KOPT-K1 (cell line): ENCODE data around the gene RNPS1.
A peak's percentile ranks its signal among the peaks of the same experiment; 100 is the strongest.

Experiments used
- H3K27ac ChIP-seq: fragments of 200-600 bp; sonication (generic); 2 replicates; pipeline ENCODE4 v1.5.1; 2016; ENCODE audit warnings: antibody characterized with exemption, mild to moderate bottlenecking, low read depth, low read length; ENCODE audit not compliant: poor library complexity, severe bottlenecking
- H3K36me3 ChIP-seq: fragments of 200-600 bp; sonication (generic); 2 replicates; pipeline ENCODE4 v1.5.1; 2017; ENCODE audit warnings: antibody characterized with exemption, mild to moderate bottlenecking, low read length, moderate library complexity; ENCODE audit not compliant: insufficient read depth
- H3K9me3 ChIP-seq: fragments of 200-600 bp; sonication (generic); 2 replicates; pipeline ENCODE4 v1.5.1; 2017; ENCODE audit warnings: antibody characterized with exemption, low read length, mild to moderate bottlenecking; ENCODE audit not compliant: insufficient read depth, poor library complexity, severe bottlenecking

The RNPS1 gene, protein sequence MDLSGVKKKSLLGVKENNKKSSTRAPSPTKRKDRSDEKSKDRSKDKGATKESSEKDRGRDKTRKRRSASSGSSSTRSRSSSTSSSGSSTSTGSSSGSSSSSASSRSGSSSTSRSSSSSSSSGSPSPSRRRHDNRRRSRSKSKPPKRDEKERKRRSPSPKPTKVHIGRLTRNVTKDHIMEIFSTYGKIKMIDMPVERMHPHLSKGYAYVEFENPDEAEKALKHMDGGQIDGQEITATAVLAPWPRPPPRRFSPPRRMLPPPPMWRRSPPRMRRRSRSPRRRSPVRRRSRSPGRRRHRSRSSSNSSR

DNA sequence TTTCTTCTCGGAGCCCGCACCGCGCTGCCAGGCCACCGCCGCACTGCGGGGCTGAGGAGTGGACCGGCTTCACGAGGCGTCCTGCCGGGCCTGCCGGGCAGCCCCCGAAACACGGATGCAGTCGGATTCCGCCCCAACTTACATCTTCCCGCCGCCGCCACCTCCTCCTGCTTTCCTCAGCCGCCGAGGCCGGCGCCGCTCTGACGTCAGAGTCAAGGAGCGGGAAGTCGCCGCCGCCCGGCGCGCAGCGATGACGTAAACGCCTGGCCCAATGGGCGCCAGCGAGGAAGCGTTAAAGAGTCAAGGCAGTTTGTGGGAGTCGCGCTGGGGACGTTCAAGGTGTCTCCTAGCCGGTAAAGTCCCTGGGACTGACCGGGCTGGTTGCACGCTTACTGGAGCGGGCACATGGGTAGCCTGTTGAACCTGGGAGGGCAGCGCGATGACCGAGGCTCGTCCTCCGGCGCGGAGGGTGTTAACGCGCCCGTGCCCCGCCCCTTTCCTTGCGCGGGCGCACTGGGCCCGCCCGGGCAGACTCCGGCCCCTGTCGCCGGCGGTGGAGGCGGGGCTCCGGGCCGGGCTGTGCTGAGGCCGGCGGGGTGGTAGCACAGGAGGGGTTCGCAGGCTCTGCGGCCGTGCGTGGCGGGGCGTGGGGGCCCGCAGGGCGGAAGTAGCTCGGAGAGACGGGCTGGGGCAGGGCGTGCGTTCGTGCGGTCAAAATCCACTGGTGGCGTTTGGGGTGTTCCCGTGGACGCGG lies at the start of gene RNPS1:
TSS of gene RNPS1 (minus strand) at position 214 of the 754 bp plus-strand sequence. CDS start 3,483 bp downstream, outside the sequence.
- Histone ChIP-seq H3K36me3 (peaks cover 30% of the 10 kb centered on the region), H3K9me3 (no peaks in the 10 kb centered on the region), H3K27ac (peak within 1 kb of the TSS; percentile 89)

DNA sequence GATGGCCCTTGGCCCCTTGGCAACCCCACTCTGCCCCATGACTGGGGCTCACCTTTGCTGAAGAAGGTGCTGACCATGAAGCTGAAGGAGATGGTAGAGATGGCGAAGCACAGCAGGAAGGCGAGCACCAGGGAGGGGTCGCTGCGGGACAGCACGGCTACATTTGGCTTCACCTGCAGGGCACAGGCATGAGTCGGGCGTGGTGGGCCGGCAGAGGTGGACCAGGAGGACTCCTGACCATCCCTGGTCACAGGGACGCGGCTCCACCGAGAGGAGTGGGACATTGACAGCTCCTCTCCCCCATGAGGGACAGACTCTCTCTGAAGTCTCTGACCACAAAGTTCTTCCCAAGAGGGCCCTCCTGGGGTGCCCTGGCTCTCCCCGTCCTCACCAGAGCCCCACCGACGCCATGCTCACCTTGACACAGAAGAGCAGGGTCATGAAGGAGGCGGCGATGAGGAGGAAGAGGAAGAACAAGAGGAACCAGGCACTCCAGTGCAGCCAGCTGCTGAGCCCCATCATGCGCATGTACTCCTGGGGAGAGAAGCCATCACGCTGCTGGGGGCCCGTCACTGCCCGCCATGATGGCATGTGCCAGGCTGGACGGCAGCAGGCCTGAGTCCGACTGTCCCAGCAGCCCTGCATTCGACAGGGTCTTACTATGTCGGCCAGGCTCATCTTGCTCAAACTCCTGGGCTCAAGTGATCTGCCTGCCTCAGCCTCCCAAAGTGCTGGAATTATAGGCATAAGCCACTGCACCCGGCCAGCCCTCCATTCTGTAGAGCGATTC lies 49.5 kb upstream of the RNPS1 start:
- H3K9me3 ChIP-seq: no peaks in the 10 kb centered on the region
- no peaks in the 10 kb centered on the region for H3K36me3 ChIP-seq
- H3K27ac ChIP-seq: no peak overlapping the region

DNA sequence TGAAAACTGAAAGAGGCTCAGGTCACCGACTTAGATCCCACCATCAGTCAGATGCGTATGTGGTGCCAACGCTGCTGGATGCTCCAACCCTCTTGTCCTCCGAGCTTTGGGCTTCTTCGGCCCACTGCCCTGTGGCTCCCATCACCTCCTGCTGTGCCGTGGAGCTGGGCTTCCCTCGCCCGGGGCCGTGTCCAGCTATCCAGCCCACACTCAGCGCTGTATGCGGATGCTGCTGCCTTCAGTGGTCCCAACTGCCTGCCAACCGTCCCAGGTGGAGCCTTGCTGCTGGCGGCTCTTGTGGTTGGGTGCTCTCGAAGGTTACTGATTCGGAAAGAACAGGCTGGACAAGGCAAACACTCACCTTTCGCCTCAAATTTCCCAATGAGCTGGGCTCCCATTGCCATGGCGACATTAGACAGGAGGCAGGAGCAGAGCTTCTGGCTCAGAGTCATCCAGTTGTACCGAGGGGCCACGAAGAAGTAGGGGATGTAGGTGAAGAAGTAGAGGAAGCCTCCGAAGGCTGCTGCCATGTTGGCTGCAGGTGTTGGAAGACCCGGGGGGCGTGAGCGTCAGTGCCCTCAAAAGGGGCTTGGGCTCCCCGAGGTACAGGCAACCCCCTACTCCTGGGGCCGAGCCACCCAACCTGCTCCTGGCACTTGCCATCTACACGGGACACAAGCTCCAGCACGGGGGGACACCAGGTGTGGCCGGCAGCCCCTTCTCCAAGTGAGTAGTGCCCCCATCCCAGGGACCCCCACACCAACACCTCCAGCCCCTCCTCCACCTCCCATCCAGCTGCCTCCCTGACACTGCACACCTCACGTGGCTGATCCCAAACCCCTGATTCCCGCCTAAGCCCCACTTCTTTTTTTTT lies 40.4 kb upstream of the RNPS1 start:
- H3K36me3 ChIP-seq: no peaks in the 10 kb centered on the region
- no peak overlapping the region for H3K27ac ChIP-seq
- H3K9me3 ChIP-seq: peaks cover 4% of the 10 kb centered on the region

DNA sequence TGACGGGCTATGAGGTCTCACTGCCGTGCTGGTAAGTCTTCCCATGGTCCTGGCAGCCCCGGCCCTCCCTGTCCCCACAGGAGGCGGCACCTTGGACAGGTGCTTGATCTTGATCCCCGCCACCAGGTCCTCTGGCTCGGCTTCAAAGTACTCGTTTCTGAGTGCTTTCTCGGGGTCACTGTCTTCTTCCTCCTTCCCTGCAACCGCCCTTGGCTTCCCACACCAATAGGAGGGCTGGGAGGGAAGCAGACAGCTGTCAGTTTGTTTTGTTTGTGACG lies 31.9 kb upstream of the RNPS1 start:
- Histone ChIP-seq H3K9me3 (no peaks in the 10 kb centered on the region), H3K36me3 (no peaks in the 10 kb centered on the region), H3K27ac (no peak overlapping the region)

DNA sequence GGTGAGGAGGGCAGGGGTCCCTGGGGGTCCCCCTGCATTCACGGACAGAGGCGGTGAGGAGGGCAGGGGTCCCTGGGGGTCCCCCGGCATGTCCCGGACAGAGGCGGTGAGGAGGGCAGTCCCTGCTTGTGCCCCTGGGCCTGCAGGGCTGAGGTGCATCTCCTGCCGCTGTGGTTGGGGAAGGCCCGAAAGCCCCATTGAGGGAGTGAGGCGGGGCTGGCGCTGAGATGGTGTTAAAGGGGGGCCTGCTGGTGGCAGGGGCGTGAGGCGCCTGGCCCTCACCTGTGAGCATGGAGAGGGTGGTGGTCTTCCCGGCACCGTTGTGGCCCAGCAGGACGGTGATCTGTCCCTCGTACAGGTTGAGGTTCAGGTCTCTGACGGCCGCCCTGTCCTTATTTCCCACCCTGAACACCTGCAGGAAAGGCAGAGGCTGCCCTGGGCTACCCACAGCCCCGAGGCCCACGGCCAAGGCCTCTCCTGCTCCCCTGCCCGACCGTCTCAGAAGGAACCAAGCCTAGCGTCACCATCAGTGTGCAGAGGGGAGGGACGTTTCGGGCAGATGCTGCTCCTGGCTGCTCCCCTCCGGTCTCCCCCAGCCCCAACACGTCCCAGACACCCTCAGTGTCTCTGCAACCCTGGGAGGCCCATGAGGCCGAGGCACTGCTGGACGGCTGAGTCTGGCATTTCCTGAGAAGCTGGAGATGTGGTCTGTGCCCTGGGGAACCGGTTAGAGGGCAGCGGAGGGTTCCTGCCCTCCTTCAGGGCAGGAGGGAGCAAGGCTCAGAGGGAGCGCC lies 31.4 kb upstream of the RNPS1 start:
- Histone ChIP-seq H3K27ac (no peak overlapping the region), H3K36me3 (no peaks in the 10 kb centered on the region), H3K9me3 (no peaks in the 10 kb centered on the region)

DNA sequence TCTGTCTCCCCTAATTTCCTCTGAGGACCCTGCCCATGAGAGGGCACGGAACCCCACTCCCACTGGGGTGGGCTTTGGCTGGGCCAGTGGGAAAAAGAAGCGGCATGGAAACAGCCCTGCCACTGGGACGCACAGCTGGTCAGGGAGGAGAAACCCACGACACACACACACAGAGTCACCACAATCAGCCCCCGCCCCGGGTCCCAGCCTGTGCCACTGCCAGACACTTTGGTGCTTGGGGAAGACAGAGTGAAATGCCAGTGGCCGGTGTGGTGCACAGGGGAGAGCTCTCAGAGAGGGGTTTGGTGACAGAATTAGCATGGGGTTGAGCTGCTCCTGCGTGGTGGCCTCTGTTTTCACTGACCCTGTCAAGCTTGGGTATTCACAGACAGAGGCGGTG lies 30.7 kb upstream of the RNPS1 start:
- Histone ChIP-seq H3K9me3 (no peaks in the 10 kb centered on the region), H3K27ac (no peak overlapping the region)

DNA sequence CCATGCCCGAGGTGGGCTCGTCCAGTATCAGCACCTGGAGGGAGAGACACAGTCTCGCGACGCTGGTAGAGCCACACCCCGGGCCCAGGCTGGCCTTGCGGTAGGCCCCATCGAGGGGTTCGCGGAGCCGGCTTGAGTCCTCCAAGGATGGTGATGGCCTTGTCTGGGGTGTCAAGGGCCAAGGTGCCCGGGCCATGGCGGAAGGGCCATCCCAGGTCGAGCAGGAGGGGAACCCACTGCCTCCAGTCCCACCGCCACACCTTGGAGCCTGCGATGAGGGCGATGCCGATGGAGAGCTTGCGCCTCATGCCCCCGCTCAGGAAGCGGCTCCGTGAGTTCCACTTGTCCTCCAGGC lies 29.6 kb upstream of the RNPS1 start:
- Histone ChIP-seq H3K9me3 (no peaks in the 10 kb centered on the region), H3K36me3 (no peaks in the 10 kb centered on the region), H3K27ac (no peak overlapping the region)

More for the DNA sequence above, 30.7 kb upstream of the RNPS1 start:
- no peaks in the 10 kb centered on the region for H3K36me3 ChIP-seq

DNA sequence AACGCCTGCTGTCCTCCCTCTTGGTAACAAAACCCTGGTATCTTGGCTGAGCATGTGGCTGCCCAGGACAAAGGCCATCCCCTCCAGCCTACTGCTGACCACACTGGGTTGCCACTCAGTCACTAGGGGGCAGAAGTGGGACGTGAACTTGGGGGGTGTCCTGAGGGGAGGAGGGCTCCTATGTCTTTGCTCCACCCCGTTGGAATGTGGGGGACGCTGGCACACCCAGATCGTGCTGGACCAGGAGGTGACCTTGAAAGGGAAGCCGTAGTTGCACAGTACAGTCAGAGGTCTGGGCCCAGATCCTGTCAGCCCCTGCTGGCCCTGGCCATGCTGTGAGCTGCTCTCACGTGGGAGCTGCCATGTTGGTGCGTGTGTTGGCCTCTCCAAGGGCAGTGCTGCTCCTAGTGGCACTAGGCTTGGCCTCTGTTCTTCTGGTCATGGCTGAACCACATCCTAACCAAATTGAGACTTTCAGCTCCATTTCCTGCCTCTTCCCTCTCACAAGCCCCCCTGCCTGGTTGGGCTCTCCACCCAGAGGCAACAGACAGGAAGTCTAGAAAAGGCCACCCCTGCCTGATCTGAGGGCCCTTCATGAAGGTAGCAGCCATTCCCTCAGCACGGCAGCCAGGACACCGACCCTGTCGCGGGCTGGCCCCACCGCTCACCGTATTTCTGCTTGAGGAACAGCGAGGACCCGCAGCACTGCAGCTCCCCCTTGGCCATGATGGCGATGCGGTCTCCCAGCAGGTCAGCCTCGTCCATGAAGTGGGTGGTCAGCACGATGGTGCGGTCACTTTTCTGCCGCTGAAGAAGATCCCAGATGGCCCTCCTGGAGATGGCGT lies 29.0 kb upstream of the RNPS1 start:
- Histone ChIP-seq H3K27ac (no peak overlapping the region), H3K36me3 (no peaks in the 10 kb centered on the region), H3K9me3 (no peaks in the 10 kb centered on the region)

DNA sequence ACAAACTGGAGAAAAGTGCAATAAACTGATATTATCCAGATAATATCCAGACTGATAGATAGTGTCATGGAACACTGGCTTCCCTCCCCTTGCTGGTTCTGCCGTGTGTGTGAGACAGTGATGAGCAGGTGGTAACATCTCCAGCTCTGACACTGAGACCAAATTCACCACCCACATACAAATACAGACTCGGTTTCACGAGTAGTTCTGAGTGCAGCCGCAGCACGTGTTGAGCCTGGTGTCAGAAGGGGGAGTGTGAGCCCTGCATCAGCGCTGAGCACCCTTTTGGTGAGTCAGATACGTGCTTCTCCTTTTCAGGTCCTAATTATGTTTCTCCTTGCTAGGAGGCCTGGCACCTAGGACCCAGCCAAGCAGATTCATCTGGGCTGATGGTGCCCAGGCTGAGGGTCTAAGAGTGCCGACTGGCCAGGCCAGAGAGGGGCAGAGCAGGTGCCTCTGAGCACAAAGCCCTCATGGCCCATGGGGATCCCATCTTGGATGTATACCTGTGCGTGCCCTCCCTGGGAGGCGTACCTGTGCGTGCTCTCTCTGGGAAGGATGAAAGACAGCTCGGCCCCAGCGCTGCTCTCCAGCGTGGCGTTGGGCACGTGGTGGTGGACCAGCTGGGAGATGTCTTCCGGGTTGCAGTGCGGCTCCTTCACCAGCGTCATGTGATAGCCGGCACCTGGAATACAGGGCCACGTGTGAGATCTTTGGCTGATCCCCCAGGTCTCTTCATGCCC lies 27.3 kb upstream of the RNPS1 start:
- Histone ChIP-seq H3K9me3 (no peaks in the 10 kb centered on the region), H3K36me3 (no peaks in the 10 kb centered on the region), H3K27ac (no peak overlapping the region)

DNA sequence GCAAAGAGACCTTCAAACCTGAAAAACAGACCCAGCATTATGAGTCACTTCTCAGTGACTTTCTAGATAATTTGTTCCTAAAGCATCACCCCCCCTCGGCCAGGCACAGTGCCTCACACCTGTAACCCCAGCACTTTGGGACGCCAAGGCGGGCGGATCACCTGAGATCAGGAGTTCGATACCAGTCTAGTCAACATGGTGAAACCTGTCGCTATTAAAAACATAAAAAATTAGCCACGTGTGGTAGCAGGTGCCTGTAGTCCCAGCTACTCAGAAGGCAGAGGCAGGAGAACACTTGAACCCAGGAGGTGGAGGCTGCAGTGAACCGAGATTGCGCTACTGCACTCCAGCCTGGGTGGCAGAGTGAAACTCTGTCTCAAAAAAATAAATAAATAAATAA lies 24.3 kb upstream of the RNPS1 start:
- Histone ChIP-seq H3K27ac (no peak overlapping the region), H3K9me3 (no peaks in the 10 kb centered on the region), H3K36me3 (no peaks in the 10 kb centered on the region)

DNA sequence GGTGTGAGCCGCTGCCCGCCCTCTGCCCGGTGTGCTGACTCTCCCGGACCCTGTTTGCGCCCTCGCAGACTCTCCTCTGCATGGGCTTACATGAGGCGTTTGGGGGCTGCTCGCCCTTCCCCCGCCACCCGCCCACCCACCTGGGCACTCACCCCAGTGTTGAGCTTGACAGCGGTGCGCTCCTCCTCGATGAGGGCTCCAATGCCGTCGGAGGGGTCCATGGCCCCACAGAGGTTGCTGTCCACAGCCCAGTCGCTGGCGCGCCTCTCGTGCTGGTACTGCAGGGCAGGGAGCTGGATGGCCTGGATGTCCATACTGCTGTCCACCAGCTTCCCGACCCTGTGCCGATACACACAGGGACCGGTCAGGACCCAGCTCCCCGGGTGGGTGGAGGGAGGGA lies 21.4 kb upstream of the RNPS1 start:
- H3K9me3 ChIP-seq: no peaks in the 10 kb centered on the region
- no peak overlapping the region for H3K27ac ChIP-seq
- no peaks in the 10 kb centered on the region for H3K36me3 ChIP-seq

DNA sequence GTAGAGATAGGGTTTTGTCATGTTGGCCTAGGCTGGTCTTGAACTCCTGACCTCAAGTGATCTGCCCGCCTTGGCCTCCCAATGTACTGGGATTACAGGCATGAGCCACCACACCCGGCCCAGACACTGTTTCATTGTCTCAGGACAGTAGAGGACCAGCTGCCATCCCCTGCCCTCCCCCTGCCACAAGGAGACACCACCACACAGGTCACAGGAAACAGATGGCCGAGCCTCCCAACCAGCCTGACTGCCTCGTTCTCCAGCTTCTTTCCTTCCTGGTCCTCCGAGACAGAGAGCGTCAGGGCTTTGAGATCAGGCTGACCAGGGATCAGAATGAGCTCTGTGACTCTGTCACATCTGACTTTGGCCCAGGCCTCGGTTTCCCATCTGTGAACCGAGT lies 20.8 kb upstream of the RNPS1 start:
- Histone ChIP-seq H3K9me3 (no peaks in the 10 kb centered on the region), H3K27ac (no peak overlapping the region), H3K36me3 (no peaks in the 10 kb centered on the region)

DNA sequence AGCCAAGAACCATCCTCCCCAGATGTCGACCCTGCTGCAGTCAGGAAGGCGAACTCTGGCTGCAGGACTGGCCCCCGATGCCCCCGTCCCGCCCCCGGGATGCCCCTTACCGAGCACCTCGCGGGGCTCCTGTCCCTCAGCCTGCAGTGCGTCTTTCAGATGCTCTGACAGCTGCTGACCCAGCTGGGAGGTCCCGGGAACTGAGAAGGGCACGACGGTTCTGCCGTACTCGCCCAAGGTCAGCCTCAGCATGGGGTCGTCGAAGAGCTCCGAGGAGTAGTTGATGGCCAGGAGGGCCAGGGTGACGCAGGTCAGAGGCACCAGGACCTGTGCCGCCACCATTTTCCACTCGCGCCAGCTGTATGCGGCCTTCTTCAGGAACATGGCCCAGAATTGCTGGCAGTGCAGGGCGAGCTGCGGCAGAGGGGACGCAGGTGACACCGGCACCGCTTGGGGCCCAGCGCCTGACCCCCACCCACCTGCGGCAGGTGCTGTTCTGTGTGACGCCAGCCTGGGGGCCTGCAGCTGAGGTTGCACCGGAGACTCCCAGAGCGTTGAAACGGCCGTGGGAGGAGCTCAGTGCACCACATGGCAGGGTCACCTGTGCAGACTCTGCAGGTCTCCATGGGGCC lies 20.1 kb upstream of the RNPS1 start:
- Histone ChIP-seq H3K9me3 (no peaks in the 10 kb centered on the region), H3K27ac (no peak overlapping the region), H3K36me3 (no peaks in the 10 kb centered on the region)
